Measurements from ENCODE around the gene CPEB2.
"Not testable (repeated sequence)": the region's sequence is repeated elsewhere in the genome, so short reads cannot be mapped to it uniquely, and the experiment has no call there.

Gene CPEB2

GRCh38 chr4:15066140-15066539 is 63.9 kb downstream of the CPEB2 start:
- H3K4me3 ChIP-seq (ENCODE audit: low read depth, low read length), result no peak overlapping the region
- no peak for DNase-seq (ENCODE audit: low read depth)
- TF ChIP-seq, protein P1, sequence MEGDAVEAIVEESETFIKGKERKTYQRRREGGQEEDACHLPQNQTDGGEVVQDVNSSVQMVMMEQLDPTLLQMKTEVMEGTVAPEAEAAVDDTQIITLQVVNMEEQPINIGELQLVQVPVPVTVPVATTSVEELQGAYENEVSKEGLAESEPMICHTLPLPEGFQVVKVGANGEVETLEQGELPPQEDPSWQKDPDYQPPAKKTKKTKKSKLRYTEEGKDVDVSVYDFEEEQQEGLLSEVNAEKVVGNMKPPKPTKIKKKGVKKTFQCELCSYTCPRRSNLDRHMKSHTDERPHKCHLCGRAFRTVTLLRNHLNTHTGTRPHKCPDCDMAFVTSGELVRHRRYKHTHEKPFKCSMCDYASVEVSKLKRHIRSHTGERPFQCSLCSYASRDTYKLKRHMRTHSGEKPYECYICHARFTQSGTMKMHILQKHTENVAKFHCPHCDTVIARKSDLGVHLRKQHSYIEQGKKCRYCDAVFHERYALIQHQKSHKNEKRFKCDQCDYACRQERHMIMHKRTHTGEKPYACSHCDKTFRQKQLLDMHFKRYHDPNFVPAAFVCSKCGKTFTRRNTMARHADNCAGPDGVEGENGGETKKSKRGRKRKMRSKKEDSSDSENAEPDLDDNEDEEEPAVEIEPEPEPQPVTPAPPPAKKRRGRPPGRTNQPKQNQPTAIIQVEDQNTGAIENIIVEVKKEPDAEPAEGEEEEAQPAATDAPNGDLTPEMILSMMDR (IDR thresholded peaks at IDR 0.05; ENCODE audit: insufficient read depth, low read depth, low read length, missing control alignments), result no peak

GRCh38 chr4:15068298-15068697 is 66.0 kb downstream of the CPEB2 start:
- no peak overlapping the region for H3K4me3 ChIP-seq (ENCODE audit: low read depth, low read length)
- DNase-seq (ENCODE audit: low read depth), result no peak
- TF ChIP-seq, protein P1 (IDR thresholded peaks at IDR 0.05; ENCODE audit: insufficient read depth, low read depth, low read length, missing control alignments), result no peak

DNA sequence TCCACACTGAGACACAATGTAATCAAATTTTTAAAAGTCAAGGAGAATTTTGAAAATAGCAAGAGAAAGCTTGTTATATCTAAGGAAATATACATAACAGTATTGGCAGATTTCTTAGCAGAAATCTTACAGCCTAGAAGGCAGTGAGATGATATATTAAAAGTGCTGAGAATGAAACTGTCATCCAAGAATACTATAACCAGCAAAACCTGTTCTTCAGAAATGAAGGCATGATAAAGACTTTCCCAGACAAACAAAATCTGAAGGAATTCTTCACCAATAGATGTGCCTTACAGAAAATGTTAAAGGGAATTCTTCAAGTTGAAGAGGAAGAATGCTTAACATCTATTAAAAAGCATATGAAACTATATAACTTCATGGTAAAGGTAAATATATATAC is 73.6 kb downstream of the CPEB2 start:
- DNase-seq (ENCODE audit: low read depth), result no peak
- TF ChIP-seq, protein P1 (IDR thresholded peaks at IDR 0.05; ENCODE audit: insufficient read depth, low read depth, low read length, missing control alignments), result no peak
- H3K4me3 ChIP-seq (ENCODE audit: low read depth, low read length), result no peak overlapping the region

DNA sequence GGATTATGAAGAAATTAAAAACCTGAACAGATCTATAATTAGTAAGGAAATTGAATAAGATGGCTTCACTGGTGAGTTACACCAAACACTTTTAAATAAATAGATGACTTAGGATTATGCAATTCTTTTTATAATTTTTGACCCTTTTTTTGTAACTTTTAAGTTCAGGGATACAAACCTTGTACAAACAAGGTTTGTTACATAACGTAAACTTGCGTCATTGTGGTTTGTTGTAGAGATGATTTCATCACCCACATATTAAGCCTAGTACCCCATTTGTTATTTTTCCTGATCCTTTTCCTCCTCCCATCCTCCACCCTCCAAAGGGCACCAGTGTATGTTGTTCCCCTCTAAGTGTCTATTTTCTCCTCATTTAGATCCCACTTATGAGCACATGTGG is 75.7 kb downstream of the CPEB2 start:
- TF ChIP-seq, protein P1 (IDR thresholded peaks at IDR 0.05; ENCODE audit: insufficient read depth, low read depth, low read length, missing control alignments), result no peak
- no peak overlapping the region for H3K4me3 ChIP-seq (ENCODE audit: low read depth, low read length)
- no peak for DNase-seq (ENCODE audit: low read depth)

- no peak overlapping the region for H3K4me3 ChIP-seq (ENCODE audit: low read depth, low read length)
- TF ChIP-seq, protein P1 (IDR thresholded peaks at IDR 0.05; ENCODE audit: insufficient read depth, low read depth, low read length, missing control alignments), result no peak
- no peak for DNase-seq (ENCODE audit: low read depth)
These were observed 76.7 kb downstream of the CPEB2 start for GRCh38 chr4:15078682-15079642.

GRCh38 chr4:15084780-15085179 is 82.5 kb downstream of the CPEB2 start:
- DNase-seq (ENCODE audit: low read depth), result no peak
- TF ChIP-seq, protein P1 (IDR thresholded peaks at IDR 0.05; ENCODE audit: insufficient read depth, low read depth, low read length, missing control alignments), result no peak
- H3K4me3 ChIP-seq (ENCODE audit: low read depth, low read length), result no peak overlapping the region

GRCh38 chr4:15085762-15086161 is 83.5 kb downstream of the CPEB2 start:
- not testable (repeated sequence) for DNase-seq (ENCODE audit: low read depth); H3K4me3 ChIP-seq (ENCODE audit: low read depth, low read length)

DNA sequence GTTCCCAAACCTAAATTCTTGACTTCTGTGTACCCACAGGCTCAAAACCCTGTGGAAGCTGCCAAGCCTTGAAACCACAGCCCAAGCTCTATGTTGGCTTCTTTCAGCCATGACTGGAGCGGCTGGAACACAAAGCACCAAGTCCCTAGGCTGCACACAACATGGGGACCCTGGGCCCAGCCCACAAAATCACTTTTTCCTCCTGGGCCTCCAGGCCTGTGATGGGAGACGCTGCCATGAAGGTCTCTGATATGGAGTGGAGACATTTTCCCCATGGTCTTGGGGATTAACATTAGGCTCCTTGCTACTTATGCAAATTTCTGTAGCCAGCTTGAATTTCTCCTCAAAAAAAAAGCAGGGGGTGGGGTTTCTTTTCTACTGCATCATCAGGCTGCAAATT is 84.0 kb downstream of the CPEB2 start:
- DNase-seq (ENCODE audit: low read depth); H3K4me3 ChIP-seq (ENCODE audit: low read depth, low read length): not testable (repeated sequence)

All from GM12865 (cell line).